Thyroid gland (tissue), 4 donors: ENCODE results near the gene NFU1. TPM values are rescaled to one million over a fixed set of nuclear protein-coding genes. Genes with fewer than 3 reads are reported as not detected.
"Not testable (repeated sequence)": the region's sequence is repeated elsewhere in the genome, so short reads cannot be mapped to it uniquely, and the experiment has no call there.

Source experiments
- DNase-seq, 2 donors: peaks; one replicate each; pipeline ENCODE4 v3.0.0-alpha.2; 2019
- H3K27ac ChIP-seq, 3 donors: fragments of 200-600 bp; sonication (generic); 1 replicate in 2 of 3; 2 replicates in 1 of 3; pipeline ENCODE4 v1.5.1; 2016 to 2019; ENCODE audit warnings: mild to moderate bottlenecking in 1 of 3, moderate library complexity in 1 of 3
- H3K27me3 ChIP-seq: fragments of 200-600 bp; sonication (generic); one replicate; pipeline ENCODE4 v1.5.1; 2019
- H3K36me3 ChIP-seq, 2 donors: fragments of 200-600 bp; sonication (generic); one replicate each; pipeline ENCODE4 v1.5.1; 2016 to 2019
- H3K4me1 ChIP-seq, 2 donors: fragments of 200-600 bp; sonication (generic); one replicate each; pipeline ENCODE4 v1.5.1; 2017 to 2019
- H3K4me3 ChIP-seq, 3 donors: fragments of 200-600 bp; sonication (generic); replicated peaks in 1 of 3; 1 replicate in 2 of 3; 2 replicates in 1 of 3; pipeline ENCODE4 v1.5.1; 2016; ENCODE audit warnings: mild to moderate bottlenecking in 1 of 3
- H3K9me3 ChIP-seq: fragments of 200-600 bp; sonication (generic); one replicate; pipeline ENCODE4 v1.5.1; 2017
- CTCF ChIP-seq, 6 experiments: fragments of 200-600 bp in 3 of 6; fragments of 450-650 bp in 3 of 6; sonication (generic) in 3 of 6; IDR thresholded peaks; one replicate each; pipeline ENCODE4 v1.5.1; 2016 to 2019; ENCODE audit warnings: antibody characterized with exemption in 6 of 6, mild to moderate bottlenecking in 2 of 6, inconsistent platforms in 1 of 6, moderate library complexity in 1 of 6
- POLR2A ChIP-seq, 2 donors: fragments of 450-650 bp; IDR thresholded peaks; one replicate each; pipeline ENCODE4 v1.6.1; 2017; ENCODE audit warnings: antibody characterized with exemption in 2 of 2, mild to moderate bottlenecking in 2 of 2, moderate library complexity in 1 of 2
- WGBS, 2 donors: methylation state at CpG; one replicate each; pipeline ENCODE4 v1.1.5; 2017; 5-methylcytosine and 5-hydroxymethylcytosine counted together
- intact Hi-C: fragments of 100-400 bp; cut with DNase I; formaldehyde crosslinking; loops from one replicate; pipeline ENCODE4 v1.15.1; 2023
- total RNA-seq, 4 donors: library from RNA; depleted of rRNA; stranded (reverse); fragments of >200 nt; gene quantifications; one replicate each; pipeline ENCODE4 v1.2.3, GENCODE V29; 2016

NFU1 gene
- total RNA-seq, 4 donors from 2014 or later = 38.7 to 74.2 (median 55.2) TPM

- Histone ChIP-seq H3K27me3 (no peaks in the 10 kb centered on the region), H3K36me3 (peaks cover 7 to 25% of the 10 kb centered on the region in 2 donors), H3K4me3 (no peak overlapping the region), H3K27ac (no peak overlapping the region), H3K9me3 (no peaks in the 10 kb centered on the region), H3K4me1 (no peaks in the 10 kb centered on the region)
- intact Hi-C loops = no loop called here
- WGBS, 2 donors = 91 to 95% methylated on average over 2 of the region's 2 CpGs
- DNase-seq = no peak
- TF ChIP-seq CTCF (IDR thresholded peaks at IDR 0.05) (no peak), POLR2A (IDR thresholded peaks at IDR 0.05) (no peak)
Observed at GRCh38 chr2:69428981-69429380, 8.3 kb downstream of the NFU1 start.

- no peak overlapping the region for H3K4me3 ChIP-seq
- 93 to 98% methylated on average over 2 of the region's 2 CpGs for WGBS, 2 donors
- H3K27me3 ChIP-seq = no peaks in the 10 kb centered on the region
- H3K36me3 ChIP-seq = peaks cover 0 to 29% of the 10 kb centered on the region in 2 donors
- DNase-seq = no peak
- H3K9me3 ChIP-seq = no peaks in the 10 kb centered on the region
- intact Hi-C loops = no loop called here
- TF ChIP-seq CTCF (IDR thresholded peaks at IDR 0.05) (no peak), POLR2A (IDR thresholded peaks at IDR 0.05) (no peak)
- no peak overlapping the region for H3K27ac ChIP-seq
- peaks cover 0 to 3% of the 10 kb centered on the region in 2 donors for H3K4me1 ChIP-seq
Observed at GRCh38 chr2:69424419-69424818, 12.8 kb downstream of the NFU1 start.

GRCh38 chr2:69422198-69422597, 15.0 kb downstream of the NFU1 start:
- TF ChIP-seq CTCF (IDR thresholded peaks at IDR 0.05) (no peak), POLR2A (IDR thresholded peaks at IDR 0.05) (no peak)
- Histone ChIP-seq H3K9me3 (no peaks in the 10 kb centered on the region), H3K27ac (peak overlapping the region in 1 of 3 donors; percentile 3), H3K4me3 (no peak overlapping the region), H3K36me3 (peaks cover 8 to 34% of the 10 kb centered on the region in 2 donors), H3K27me3 (no peaks in the 10 kb centered on the region), H3K4me1 (peaks cover 0 to 3% of the 10 kb centered on the region in 2 donors)
- intact Hi-C loops = no loop called here
- no peak for DNase-seq

GRCh38 chr2:69419111-69419510, 18.1 kb downstream of the NFU1 start:
- H3K27ac ChIP-seq, H3K4me3 ChIP-seq, H3K9me3 ChIP-seq, intact Hi-C loops, DNase-seq, H3K27me3 ChIP-seq, H3K4me1 ChIP-seq: not testable (repeated sequence)
- H3K36me3 ChIP-seq = peaks cover 23 to 35% of the 10 kb centered on the region in 2 donors
- WGBS, 2 donors = 93 to 97% methylated on average over 7 of the region's 7 CpGs

- 80 to 82% methylated on average over 1 of the region's 1 CpG for WGBS, 2 donors
- intact Hi-C loops = no loop called here
- no peaks in the 10 kb centered on the region for H3K27me3 ChIP-seq
- H3K4me1 ChIP-seq = no peaks in the 10 kb centered on the region
- no peak for TF ChIP-seq POLR2A (IDR thresholded peaks at IDR 0.05)
- TF ChIP-seq CTCF (IDR thresholded peaks at IDR 0.05) = no peak
- H3K4me3 ChIP-seq = no peak overlapping the region
- H3K9me3 ChIP-seq = no peaks in the 10 kb centered on the region
- DNase-seq = no peak
- no peak overlapping the region for H3K27ac ChIP-seq
- peaks cover 23 to 37% of the 10 kb centered on the region in 2 donors for H3K36me3 ChIP-seq
Observed at GRCh38 chr2:69416147-69416546, 21.1 kb downstream of the NFU1 start.

- TF ChIP-seq POLR2A (IDR thresholded peaks at IDR 0.05) (no peak), CTCF (IDR thresholded peaks at IDR 0.05) (no peak)
- intact Hi-C loops = no loop called here
- H3K27ac ChIP-seq = no peak overlapping the region
- no peak overlapping the region for H3K4me3 ChIP-seq
- peaks cover 20 to 30% of the 10 kb centered on the region in 2 donors for H3K36me3 ChIP-seq
- DNase-seq = no peak
- H3K27me3 ChIP-seq = no peaks in the 10 kb centered on the region
- H3K4me1 ChIP-seq = no peaks in the 10 kb centered on the region
- H3K9me3 ChIP-seq = no peaks in the 10 kb centered on the region
Observed at GRCh38 chr2:69411120-69411519, 26.1 kb downstream of the NFU1 start.
